ENCODE results near the gene ZBED5. TPM values are rescaled to one million over a fixed set of nuclear protein-coding genes. Genes with fewer than 3 reads are reported as not detected.

The ZBED5 gene
- total and polyA plus RNA-seq, 2 donors, result 29.2 to 73.8 TPM

DNA sequence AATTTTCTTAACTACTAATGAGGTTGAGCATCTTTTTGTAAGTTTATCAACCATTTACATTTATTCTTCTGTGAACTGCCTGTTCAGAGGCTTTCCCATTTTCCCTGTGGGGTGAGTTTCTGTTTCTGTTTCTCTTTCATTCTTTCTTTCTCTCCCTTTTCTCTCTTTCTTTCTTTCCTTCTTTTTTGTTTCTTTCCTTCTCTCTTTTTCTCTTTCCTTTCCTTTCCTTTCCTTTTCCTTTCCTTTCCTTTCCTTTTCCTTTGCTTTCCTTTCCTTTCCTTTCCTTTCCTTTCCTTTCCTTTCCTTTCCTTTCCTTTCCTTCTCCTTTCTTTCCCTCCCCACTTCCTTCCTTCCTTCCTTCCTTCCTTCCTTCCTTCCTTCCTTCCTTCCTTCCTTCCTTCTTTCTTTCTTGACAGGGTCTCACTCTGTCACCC, 8.0 kb upstream of the ZBED5 start:
- no peak for DNase-seq (ENCODE audit: extremely low spot score)
- H3K36me3 ChIP-seq (ENCODE audit: insufficient read depth), result no peaks in the 10 kb centered on the region
- peaks cover 1% of the 10 kb centered on the region for H3K4me1 ChIP-seq (ENCODE audit: insufficient read depth)
- H3K27ac ChIP-seq (ENCODE audit: low read depth), result no peak overlapping the region
- H3K4me3 ChIP-seq (ENCODE audit: low read depth, low read length), result no peak overlapping the region

DNA sequence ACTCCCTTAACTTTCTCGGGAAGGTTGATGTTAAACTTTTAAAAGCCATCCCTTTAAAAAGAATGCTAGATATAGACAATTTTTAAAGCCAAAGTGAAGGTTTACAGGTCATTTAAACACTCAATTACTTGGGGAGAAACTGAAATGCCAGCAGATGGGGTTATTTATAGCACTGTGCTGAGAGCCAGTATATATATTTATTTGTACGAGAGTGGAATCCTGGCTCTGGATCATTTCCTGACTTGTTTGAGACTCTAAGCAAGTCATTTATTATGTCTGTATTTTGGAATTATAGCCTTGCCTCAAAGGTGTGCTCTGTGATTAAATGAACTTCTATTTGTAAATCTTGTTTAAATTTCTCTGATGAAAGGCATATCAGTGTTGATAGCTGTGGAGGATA, 6.8 kb upstream of the ZBED5 start:
- Histone ChIP-seq H3K27ac (ENCODE audit: low read depth) (no peak overlapping the region), H3K4me3 (ENCODE audit: low read depth, low read length) (no peak overlapping the region), H3K4me1 (ENCODE audit: insufficient read depth) (peaks cover 1% of the 10 kb centered on the region), H3K36me3 (ENCODE audit: insufficient read depth) (no peaks in the 10 kb centered on the region)
- no peak for DNase-seq (ENCODE audit: extremely low spot score)
- 19% methylated on average over 2 of the region's 2 CpGs for WGBS

DNA sequence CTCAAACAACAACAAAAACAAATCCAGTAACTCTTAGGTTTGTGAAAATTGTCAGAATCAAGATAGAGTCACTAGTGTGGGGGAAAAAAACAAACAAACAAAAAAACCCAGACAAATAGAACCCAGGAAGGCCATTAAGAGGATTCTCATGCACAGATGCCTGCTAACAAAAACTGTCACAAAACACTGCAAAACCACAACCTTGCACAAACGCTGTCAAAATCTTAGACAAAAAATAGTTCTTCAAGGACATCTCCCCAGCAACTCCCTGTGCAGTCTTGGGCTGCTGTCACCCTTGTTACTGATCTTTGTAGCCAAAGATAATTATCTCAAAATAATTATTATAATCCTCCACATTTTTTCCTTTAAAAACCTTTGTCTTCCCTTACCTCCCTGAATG, 4.6 kb upstream of the ZBED5 start:
- no peak overlapping the region for H3K27ac ChIP-seq (ENCODE audit: low read depth)
- DNase-seq (ENCODE audit: extremely low spot score), result no peak
- 72% methylated on average over 1 of the region's 1 CpG for WGBS
- H3K4me3 ChIP-seq (ENCODE audit: low read depth, low read length), result no peak overlapping the region
- H3K4me1 ChIP-seq (ENCODE audit: insufficient read depth), result peaks cover 1% of the 10 kb centered on the region
- H3K36me3 ChIP-seq (ENCODE audit: insufficient read depth), result no peaks in the 10 kb centered on the region

DNA sequence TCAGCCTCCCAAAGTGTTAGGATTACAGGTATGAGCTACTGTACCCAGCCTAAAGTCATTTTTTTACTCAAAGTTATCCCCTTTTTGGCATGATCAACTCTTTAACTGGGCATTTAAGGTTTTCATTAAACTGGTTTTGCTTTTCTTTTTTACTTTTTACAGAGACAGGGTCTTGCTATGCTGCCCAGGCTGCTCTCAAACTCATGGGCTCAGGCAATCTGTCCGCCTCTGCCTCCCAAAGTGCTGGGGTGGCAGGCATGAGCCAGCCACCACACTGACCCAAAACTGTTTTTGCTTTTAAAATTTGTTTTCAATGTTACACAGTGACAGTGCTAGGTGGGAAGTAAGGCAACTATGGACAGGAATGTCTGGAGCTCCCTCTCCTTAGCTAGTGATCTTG, 3.9 kb upstream of the ZBED5 start:
- no peak for DNase-seq (ENCODE audit: extremely low spot score)
- Histone ChIP-seq H3K27ac (ENCODE audit: low read depth) (no peak overlapping the region), H3K36me3 (ENCODE audit: insufficient read depth) (no peaks in the 10 kb centered on the region), H3K4me3 (ENCODE audit: low read depth, low read length) (no peak overlapping the region), H3K4me1 (ENCODE audit: insufficient read depth) (peaks cover under 1% of the 10 kb centered on the region)
- WGBS, result 100% methylated on average over 1 of the region's 1 CpG

DNA sequence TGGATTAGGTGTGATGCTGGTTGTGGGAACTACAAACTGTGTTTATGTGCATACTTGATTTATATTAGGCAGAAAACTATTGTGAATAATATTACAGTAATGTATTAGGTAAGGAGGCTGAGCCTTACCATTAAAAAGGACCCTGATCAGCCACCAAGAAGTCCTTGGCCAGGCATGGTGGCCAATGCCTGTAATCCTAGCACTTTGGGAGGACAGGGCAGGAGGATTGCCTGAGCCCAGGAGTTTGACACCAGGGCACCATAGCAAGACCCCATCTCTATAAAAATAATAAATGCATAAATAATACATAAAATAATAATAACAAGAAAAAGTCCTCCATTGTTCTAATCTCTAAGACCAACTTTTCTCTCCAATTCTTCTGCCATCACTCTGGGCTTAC, 3.2 kb upstream of the ZBED5 start:
- no peaks in the 10 kb centered on the region for H3K36me3 ChIP-seq (ENCODE audit: insufficient read depth)
- H3K4me1 ChIP-seq (ENCODE audit: insufficient read depth), result no peaks in the 10 kb centered on the region
- H3K27ac ChIP-seq (ENCODE audit: low read depth), result no peak overlapping the region
- H3K4me3 ChIP-seq (ENCODE audit: low read depth, low read length), result no peak overlapping the region
- no peak for DNase-seq (ENCODE audit: extremely low spot score)

DNA sequence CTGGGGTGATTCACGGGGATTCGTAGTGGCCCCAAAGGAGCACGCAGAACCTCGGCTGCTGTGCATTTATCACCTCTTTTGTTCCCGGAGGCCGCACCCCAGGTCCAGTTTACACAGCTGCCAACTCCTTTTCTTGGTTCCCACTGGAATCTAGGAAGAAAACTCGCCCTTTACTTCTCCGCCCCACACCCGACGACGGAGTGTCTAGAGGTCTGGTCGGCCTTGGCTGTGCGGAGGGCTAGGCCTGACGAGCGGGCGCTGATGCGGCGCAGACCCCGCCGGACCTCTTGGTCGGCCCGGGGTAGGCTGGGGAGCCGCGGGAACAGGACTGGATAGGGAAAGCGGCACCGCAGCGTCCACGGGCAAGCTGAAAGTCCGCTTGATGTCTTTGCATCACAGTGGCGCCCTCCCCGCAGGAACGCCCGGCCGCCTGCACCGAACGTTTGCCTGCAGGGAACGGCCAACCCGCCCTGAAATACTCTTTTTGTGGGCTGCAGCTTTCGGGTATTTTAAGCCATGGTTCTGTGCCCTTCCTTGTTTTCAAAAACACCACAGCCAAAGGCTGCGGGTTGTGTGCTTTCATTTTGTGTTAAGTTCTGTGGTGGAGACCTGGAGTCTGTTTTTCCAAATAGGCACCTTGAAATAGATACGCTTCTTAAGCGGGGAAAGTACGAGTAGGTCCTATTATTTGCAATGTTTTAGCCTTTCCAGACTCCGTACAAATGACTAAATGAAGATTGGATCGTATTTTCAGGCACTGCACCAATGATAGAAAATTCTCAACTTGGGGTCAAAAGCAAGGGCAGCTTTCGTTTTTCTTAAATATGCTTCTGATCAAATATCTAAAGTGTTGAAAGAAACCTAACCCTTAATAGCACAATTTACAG, 829 bp upstream of the ZBED5 start:
- DNase-seq (ENCODE audit: extremely low spot score), result peak; percentile 41
- H3K36me3 ChIP-seq (ENCODE audit: insufficient read depth), result peaks cover 2% of the 10 kb centered on the region
- WGBS, result under 1% methylated on average over 46 of the region's 46 CpGs
- peak overlapping the region; percentile 97 for H3K27ac ChIP-seq (ENCODE audit: low read depth)
- no peaks in the 10 kb centered on the region for H3K4me1 ChIP-seq (ENCODE audit: insufficient read depth)
- H3K4me3 ChIP-seq (ENCODE audit: low read depth, low read length), result peak overlapping the region; percentile 56

DNA sequence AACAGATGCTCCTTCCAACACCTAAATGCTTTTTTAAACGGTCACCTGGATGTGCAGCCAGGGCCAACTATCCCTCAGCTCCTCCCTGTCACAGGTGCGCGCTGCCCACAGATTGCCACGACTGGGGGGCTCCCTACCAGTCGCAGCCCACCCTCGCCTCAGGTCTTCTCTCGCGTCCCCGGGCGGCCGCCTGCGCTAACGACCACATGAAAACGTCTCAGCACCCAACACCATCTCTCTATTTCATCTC, 469 bp downstream of the ZBED5 start:
- no peak for DNase-seq (ENCODE audit: extremely low spot score)
- Histone ChIP-seq H3K36me3 (ENCODE audit: insufficient read depth) (peaks cover 2% of the 10 kb centered on the region), H3K4me1 (ENCODE audit: insufficient read depth) (no peaks in the 10 kb centered on the region), H3K4me3 (ENCODE audit: low read depth, low read length) (peak overlapping the region; percentile 80), H3K27ac (ENCODE audit: low read depth) (peak overlapping the region; percentile 99)
- WGBS, result under 1% methylated on average over 14 of the region's 14 CpGs

DNA sequence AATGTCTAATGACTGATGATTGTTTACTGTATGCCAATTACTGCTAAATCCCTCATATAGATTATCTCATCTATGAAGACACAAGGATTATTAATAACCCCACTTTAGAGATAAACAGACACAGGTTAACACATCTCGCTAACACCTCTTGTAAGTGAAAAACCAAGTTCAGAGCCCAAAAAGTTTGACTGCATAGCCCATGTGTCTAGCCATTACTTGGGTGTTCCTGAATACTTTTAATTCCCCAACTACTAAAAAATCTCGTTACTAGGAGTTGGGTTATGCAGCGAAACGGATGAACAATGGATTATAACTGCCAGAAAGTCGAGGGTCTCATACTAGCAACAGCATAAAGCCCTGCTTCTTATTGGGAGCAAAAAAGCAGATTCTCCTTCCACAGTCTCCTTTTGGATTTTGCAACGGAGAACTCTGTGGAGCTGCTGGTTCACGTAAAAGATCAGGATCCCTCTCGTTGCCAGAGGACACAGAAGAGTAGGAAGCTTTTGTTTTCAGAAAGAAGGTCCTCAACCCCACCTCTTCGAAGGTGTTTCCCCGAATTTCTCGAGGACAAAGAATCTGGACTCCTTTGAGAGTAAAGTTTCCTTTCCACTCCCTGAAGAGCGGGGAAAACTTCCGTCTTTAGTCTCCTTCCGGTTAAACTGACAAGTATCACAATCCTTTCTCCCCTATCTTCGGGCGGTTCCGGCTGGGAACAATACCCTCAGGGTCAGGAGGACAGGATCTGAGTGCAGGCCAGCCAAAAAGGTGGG, 979 bp downstream of the ZBED5 start:
- DNase-seq (ENCODE audit: extremely low spot score), result peak; percentile 28
- no peaks in the 10 kb centered on the region for H3K4me1 ChIP-seq (ENCODE audit: insufficient read depth)
- WGBS, result 2% methylated on average over 17 of the region's 17 CpGs

DNA sequence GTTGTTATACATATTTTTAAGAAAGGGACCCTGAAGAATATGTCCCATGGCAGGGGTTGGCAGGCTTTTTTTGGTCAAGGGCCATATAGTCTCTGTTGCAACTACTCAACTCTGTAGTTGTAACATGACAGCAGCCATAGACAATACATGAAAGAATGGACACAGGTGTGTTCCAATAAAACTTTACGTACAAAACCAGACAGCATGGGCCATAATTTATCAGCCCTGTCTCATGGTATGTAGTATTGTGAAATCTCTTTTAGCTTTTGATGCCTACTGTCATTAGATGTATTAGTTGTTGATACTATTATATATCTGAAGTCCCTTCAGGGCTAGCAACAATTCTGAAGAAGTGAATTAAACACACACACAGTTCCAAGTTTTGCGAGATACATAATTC, 2.6 kb downstream of the ZBED5 start:
- no peaks in the 10 kb centered on the region for H3K4me1 ChIP-seq (ENCODE audit: insufficient read depth)
- no peak for DNase-seq (ENCODE audit: extremely low spot score)
- H3K36me3 ChIP-seq (ENCODE audit: insufficient read depth), result peaks cover 4% of the 10 kb centered on the region
- no peak overlapping the region for H3K4me3 ChIP-seq (ENCODE audit: low read depth, low read length)
- 97% methylated on average over 2 of the region's 2 CpGs for WGBS
- no peak overlapping the region for H3K27ac ChIP-seq (ENCODE audit: low read depth)

More for the DNA sequence above, 979 bp downstream of the ZBED5 start:
- Histone ChIP-seq H3K4me3 (ENCODE audit: low read depth, low read length) (peak overlapping the region; percentile 80), H3K27ac (ENCODE audit: low read depth) (peak overlapping the region; percentile 99), H3K36me3 (ENCODE audit: insufficient read depth) (peaks cover 4% of the 10 kb centered on the region)

DNA sequence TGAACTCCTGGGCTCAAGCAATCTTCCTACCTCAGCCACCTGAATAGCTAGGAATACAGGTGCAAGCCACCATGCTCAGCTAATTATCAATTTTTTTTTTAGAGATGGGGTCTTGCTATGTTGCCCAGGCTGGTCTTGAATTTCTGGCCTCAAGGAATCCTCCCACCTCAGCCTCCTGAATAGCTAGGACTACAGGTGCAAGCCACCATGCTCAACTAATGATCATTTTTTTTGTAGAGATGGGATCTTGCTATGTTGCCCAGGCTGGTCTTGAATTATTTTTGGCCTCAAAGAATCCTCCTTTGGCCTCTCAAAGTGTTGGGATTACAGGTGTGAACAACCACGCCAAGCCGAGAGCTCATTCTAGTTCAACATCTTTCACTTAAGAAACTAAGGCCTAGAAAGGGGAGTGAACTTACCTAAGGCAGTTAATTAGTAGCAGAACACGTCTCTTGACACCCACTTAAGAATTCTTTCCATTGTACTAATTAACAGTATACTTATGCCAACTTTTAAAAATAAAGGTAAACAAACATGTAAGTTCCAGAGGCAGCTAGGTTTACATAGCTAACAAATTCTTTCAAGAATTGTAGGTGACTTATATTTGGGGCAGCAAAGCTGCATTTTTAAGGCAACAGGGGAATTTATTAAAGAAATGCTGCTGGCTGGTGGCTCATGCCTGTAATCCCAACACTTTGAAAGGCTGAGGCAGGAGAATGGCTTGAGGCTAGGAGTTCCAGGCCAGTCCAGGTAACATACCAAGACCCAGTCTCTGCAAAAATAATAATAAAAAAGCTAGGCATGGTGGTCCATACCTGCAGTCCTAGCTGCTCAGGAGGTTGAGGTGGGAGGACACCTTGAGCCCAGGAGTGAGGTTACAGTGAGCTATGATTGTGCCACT, 9.6 kb downstream of the ZBED5 start:
- Histone ChIP-seq H3K4me3 (ENCODE audit: low read depth, low read length) (no peak overlapping the region), H3K4me1 (ENCODE audit: insufficient read depth) (no peaks in the 10 kb centered on the region), H3K36me3 (ENCODE audit: insufficient read depth) (peaks cover 2% of the 10 kb centered on the region), H3K27ac (ENCODE audit: low read depth) (no peak overlapping the region)
- no peak for DNase-seq (ENCODE audit: extremely low spot score)
- WGBS, result 92% methylated on average over 3 of the region's 3 CpGs

DNA sequence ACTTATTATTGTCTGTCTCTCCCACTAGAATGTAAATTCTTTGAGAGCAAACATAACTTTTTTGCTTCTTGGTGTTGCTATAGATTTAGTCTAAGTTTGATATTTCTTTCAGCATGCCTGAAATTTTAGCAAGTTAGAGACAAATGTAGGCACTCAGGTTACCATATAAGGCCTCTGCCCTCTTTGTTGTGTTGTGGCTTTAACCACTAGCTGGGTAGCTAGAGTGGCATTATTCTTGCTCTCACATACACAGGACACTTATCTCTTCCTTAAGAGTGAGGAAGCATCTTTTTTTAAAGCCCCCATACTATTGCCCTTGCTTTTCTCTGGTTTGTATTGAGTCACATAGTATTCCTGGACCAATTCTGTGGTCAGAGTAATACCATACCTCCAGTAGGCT, 11.2 kb downstream of the ZBED5 start:
- Histone ChIP-seq H3K4me1 (ENCODE audit: insufficient read depth) (no peaks in the 10 kb centered on the region), H3K27ac (ENCODE audit: low read depth) (no peak overlapping the region), H3K4me3 (ENCODE audit: low read depth, low read length) (no peak overlapping the region), H3K36me3 (ENCODE audit: insufficient read depth) (no peaks in the 10 kb centered on the region)
- DNase-seq (ENCODE audit: extremely low spot score), result no peak

DNA sequence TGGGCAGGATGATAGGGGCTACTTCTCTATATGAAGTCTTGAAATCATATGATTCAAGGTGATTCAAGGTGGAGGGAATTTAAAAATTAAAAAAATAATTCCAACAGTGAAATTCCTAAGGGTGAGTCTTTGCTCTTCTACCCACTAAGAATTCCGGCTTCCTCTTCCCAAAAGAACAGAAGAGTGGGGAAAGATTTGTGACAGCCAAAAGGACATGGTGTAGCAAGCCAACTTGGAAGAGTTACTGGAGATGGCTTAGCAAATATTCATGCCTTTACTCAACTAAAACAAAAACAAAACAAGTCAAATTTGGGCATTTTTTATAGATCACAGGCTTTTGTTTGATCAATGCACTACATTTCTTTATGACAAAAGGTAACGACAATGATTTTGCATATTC, 12.3 kb downstream of the ZBED5 start:
- no peak for DNase-seq (ENCODE audit: extremely low spot score)
- Histone ChIP-seq H3K27ac (ENCODE audit: low read depth) (no peak overlapping the region), H3K4me1 (ENCODE audit: insufficient read depth) (no peaks in the 10 kb centered on the region), H3K4me3 (ENCODE audit: low read depth, low read length) (no peak overlapping the region), H3K36me3 (ENCODE audit: insufficient read depth) (no peaks in the 10 kb centered on the region)
- 91% methylated on average over 2 of the region's 2 CpGs for WGBS

DNA sequence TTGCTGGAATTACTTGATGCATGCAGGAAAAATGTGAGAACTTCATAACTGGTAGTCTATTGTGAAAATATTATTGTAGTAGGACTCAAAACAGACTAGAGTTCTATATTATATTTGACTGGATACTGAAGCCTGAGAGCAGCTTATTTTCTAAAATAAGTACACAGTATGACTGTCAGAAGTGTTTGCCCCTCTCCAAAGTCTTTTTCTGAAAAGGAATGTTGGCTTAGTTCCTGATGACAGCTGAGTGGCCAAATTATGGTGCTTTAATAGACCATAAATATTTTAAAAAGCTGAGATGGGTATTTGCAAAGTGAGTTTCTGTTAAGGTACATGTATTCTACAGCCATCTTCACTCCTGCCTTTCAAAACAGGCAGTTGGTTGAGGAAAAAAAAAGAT, 13.1 kb downstream of the ZBED5 start:
- Histone ChIP-seq H3K36me3 (ENCODE audit: insufficient read depth) (no peaks in the 10 kb centered on the region), H3K27ac (ENCODE audit: low read depth) (no peak overlapping the region), H3K4me1 (ENCODE audit: insufficient read depth) (no peaks in the 10 kb centered on the region), H3K4me3 (ENCODE audit: low read depth, low read length) (no peak overlapping the region)
- no peak for DNase-seq (ENCODE audit: extremely low spot score)

DNA sequence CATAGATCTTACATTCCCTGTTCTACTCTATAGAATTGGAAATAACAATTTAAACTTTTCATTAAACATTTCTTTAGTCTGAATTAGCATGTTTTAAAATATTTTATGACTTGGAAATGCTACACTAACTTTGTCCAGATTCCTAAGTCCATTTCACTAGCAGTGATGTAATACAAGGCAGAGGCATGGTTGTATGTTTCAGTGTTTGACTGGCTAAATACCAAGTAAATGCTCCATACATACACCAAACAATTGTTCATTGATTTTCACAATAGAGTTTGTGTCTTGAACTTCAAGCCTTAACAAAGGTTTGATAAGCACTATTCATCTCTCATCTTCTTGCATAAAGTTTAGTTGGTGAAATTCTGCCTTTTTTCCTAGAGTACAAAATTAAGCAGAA, 13.5 kb downstream of the ZBED5 start:
- Histone ChIP-seq H3K4me1 (ENCODE audit: insufficient read depth) (no peaks in the 10 kb centered on the region), H3K36me3 (ENCODE audit: insufficient read depth) (no peaks in the 10 kb centered on the region), H3K27ac (ENCODE audit: low read depth) (no peak overlapping the region), H3K4me3 (ENCODE audit: low read depth, low read length) (no peak overlapping the region)
- DNase-seq (ENCODE audit: extremely low spot score), result no peak
